Dedifferentiated amniotic fluid mesenchymal stem cell (primary cell): ENCODE measurements around the gene RPL22.

Experiments
- DNase-seq: peaks from one replicate; pipeline ENCODE4 v3.0.0-alpha.2; 2016; ENCODE audit errors: extremely low spot score

Gene RPL22

DNA sequence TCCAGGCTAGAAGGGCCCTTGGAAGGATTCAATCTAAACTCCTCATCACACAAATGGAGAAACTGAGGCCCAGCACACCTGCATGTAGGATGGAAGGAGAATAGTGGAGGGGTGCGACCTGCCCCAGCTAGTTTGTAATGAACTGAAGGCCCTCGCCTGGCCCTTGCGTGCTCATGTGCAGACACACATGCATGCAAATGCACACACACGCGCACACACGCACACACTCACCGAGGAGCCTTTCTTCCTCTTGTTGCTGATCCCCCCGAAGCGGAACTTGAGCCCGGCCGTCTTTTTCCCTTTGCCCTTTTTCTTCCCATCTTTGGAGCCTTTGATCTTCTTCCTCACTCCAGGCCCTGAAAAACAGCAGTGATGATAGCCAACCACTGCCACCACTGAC is 47.2 kb downstream of the RPL22 start:
- DNase-seq = no peak

GRCh38 chr1:6151291-6151822 is 48.0 kb downstream of the RPL22 start:
- no peak for DNase-seq

GRCh38 chr1:6150006-6150938 is 49.1 kb downstream of the RPL22 start:
- DNase-seq = no peak

DNA sequence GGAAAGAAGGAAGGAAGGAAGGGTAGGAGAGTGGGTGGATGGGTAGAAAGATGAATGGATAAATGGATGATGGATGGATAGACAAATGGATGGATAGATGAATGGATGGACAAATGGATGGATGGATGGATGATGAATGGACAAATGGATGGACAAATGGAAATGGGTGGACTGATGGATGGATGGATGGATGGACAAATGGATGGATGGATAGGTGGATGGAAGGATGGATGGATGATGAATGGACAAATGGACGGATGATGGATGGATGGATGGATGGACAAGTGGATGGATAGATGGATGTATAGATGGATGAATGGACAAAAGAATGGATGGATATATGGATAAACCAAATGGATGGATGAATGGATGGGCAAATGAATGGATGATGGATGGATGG is 49.8 kb downstream of the RPL22 start:
- no peak for DNase-seq

- no peak for DNase-seq
Measured at GRCh38 chr1:6148497-6149241, 50.7 kb downstream of the RPL22 start.

GRCh38 chr1:6145864-6146410 is 53.5 kb downstream of the RPL22 start:
- no peak for DNase-seq

DNA sequence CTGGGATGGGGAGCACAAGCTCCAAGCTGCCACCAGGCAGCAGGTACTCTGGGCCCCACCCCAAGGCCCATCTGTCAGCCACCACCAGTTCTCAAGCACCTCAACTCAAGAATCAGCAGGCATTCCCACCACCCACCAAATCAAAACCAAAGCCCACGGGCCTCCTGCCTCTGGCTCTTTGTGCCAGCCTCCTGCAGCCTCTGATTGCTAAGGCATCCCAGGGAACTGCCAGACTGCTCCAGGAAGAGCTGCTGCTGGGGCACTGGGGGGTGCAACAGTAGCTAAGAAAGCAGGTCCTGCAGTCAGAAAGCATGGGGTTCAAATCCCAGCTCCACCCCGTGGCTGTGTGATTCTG is 54.0 kb downstream of the RPL22 start:
- DNase-seq = no peak

DNA sequence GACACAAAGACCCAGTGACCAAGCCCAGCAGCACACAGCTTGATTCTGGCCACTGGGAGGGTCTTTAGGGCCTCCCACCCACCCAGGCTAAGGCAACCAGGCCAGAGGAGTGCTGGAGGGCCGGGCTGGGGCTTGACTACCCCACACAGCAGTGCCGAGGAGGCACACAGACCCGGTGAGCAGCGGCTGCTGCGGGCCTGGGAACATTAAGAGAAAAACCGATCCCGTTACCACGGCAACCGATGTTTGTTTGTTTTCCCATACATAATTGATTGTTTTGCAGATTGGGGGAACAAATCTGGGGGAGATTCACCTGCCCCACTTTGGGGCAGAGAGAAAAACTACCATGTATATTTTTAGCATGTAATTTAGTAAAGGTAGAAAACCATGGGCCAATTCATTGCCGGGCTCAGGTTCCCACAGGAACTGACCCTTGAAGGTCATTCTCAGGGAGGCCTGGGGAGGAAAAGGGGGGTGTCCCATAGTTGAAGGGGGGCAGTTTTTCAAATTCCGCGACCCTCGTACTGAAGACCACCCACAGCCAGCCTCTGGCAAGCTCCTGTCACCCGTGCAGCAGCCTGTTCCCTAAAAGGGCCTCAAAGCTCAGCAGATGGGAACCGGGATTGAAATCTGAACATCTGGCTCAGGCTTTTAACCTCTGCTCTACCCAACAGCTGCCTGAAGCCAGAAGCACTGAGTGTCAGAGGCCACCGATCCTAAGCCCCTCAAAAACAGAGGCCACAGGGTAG is 54.6 kb downstream of the RPL22 start:
- no peak for DNase-seq

GRCh38 chr1:6144175-6144574 is 55.2 kb downstream of the RPL22 start:
- DNase-seq = no peak

- DNase-seq = no peak
Measured at GRCh38 chr1:6143395-6143794, 56.0 kb downstream of the RPL22 start.

DNA sequence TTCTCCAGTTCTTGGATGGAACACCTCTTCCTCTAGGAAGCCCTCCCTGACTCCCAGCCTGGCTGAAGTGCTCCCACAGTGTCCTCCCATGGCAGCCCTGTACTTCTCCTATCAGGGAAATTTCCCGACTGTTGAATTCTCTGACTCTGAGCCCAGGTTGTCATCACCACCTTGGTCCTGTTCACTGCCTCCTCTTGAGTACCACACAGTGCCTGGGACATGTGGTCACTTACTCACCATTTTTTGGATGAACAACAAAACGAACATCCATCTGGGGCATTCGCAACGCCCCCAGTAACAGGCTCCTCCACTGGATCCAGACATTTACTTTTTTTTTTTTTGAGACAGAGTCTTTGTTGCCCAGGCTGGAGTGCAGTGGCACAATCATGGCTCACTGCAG is 56.7 kb downstream of the RPL22 start:
- no peak for DNase-seq

GRCh38 chr1:6142036-6142621 is 57.3 kb downstream of the RPL22 start:
- no peak for DNase-seq

GRCh38 chr1:6141592-6141991 is 57.8 kb downstream of the RPL22 start:
- no peak for DNase-seq

DNA sequence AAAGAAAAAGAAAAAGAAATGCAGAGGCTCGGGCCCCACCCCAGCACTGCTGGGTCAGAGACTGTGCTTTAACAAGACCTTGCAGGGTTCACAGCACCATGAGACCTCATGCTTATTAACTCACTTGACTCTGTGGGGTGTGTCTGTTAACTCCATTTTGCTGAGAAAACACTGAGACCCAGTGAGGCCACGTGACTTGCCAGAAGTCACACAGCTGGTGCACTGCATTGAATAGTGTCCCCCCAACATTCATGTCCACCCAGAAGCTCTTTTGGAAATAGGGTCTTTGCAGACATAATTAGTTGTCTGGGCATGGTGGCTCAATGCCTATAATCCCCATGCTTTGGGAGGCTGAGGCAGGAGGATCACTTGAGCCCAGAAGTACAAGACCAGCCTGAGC is 59.0 kb downstream of the RPL22 start:
- no peak for DNase-seq

GRCh38 chr1:6137758-6138157 is 61.6 kb downstream of the RPL22 start:
- no peak for DNase-seq

- DNase-seq = no peak
Measured at GRCh38 chr1:6136516-6137220, 62.7 kb downstream of the RPL22 start.
